IMR-90 (cell line): ENCODE results near the gene NSUN7. TPM values are rescaled to one million over a fixed set of nuclear protein-coding genes. Genes with fewer than 3 reads are reported as not detected.

ENCODE experiments used
- ATAC-seq: fragments of 200-7000 bp; cut with Tn5 transposase; 2 replicates; pipeline ENCODE4 v1.9.1; 2020; ENCODE audit warnings: low read depth, mild to moderate bottlenecking, moderate library complexity
- BruUV-seq: library from RNA; stranded (reverse); fragments of 400-500 nt; replicated peaks from 2 replicates; lab custom pipeline; 2021; lab: Mats Ljungman, UMichigan
- CTCF ChIA-PET: fragments of 300-600 bp; formaldehyde crosslinking; extraction: SDS; loops from one replicate; lab custom pipeline; 2021; ENCODE audit warnings: antibody characterized with exemption; lab: Yijun Ruan, JAX
- POLR2A ChIA-PET: fragments of 300-600 bp; sonication (Branson Sonifier 250); formaldehyde crosslinking; loops from one replicate; lab custom pipeline; 2022; ENCODE audit warnings: antibody characterized with exemption; ENCODE audit not compliant: unreplicated experiment; lab: Charles Lee
- DNase-seq: peaks from one replicate; pipeline ENCODE4 v3.0.0; 2013
- H2AFZ ChIP-seq: replicated peaks from 2 replicates; pipeline ENCODE3; 2013; ENCODE audit warnings: low read length, mild to moderate bottlenecking; ENCODE audit not compliant: poor library complexity
- H2AK5ac ChIP-seq: 2 replicates; pipeline ENCODE4 v1.6.1; 2013; ENCODE audit warnings: low read depth, low read length, inconsistent platforms
- H2AK9ac ChIP-seq: replicated peaks from 2 replicates; pipeline ENCODE3; 2013; ENCODE audit warnings: mild to moderate bottlenecking, low read depth, low read length, moderate library complexity; ENCODE audit not compliant: poor library complexity
- H2BK120ac ChIP-seq: 2 replicates; pipeline ENCODE4 v1.6.1; 2013; ENCODE audit warnings: low read depth, low read length, inconsistent platforms
- H2BK15ac ChIP-seq: 3 replicates; pipeline ENCODE4 v1.6.1; 2013; ENCODE audit warnings: low read depth, low read length, inconsistent platforms
- H2BK20ac ChIP-seq: 2 replicates; pipeline ENCODE4 v1.6.1; 2013; ENCODE audit warnings: low read depth, mild to moderate bottlenecking, inconsistent platforms, low read length, moderate library complexity
- H2BK5ac ChIP-seq: 2 replicates; pipeline ENCODE4 v1.6.1; 2013; ENCODE audit warnings: mild to moderate bottlenecking, low read depth, low read length, inconsistent platforms; ENCODE audit not compliant: poor library complexity, severe bottlenecking
- H3K14ac ChIP-seq: replicated peaks from 2 replicates; pipeline ENCODE4 v1.6.1; 2013; ENCODE audit warnings: low read depth, low read length, inconsistent platforms
- H3K18ac ChIP-seq: 2 replicates; pipeline ENCODE4 v1.6.1; 2013; ENCODE audit warnings: low read depth, low read length, control low read depth
- H3K23ac ChIP-seq: 2 replicates; pipeline ENCODE4 v1.6.1; 2013; ENCODE audit warnings: low read depth, low read length, inconsistent platforms
- H3K27ac ChIP-seq: 2 replicates; pipeline ENCODE4 v1.5.1; 2013; ENCODE audit warnings: mild to moderate bottlenecking, control low read depth, low read length; ENCODE audit not compliant: insufficient read depth
- H3K27me3 ChIP-seq: 2 replicates; pipeline ENCODE4 v1.6.1; 2013; ENCODE audit warnings: low read length; ENCODE audit not compliant: control insufficient read depth, insufficient read depth
- H3K36me3 ChIP-seq: 2 replicates; pipeline ENCODE4 v1.6.1; 2013; ENCODE audit warnings: low read length, mixed read lengths; ENCODE audit not compliant: control insufficient read depth, insufficient read depth
- H3K4ac ChIP-seq: 2 replicates; pipeline ENCODE4 v1.6.1; 2013; ENCODE audit warnings: low read depth, low read length, inconsistent platforms
- H3K4me1 ChIP-seq: 2 replicates; pipeline ENCODE4 v1.6.1; 2013; ENCODE audit warnings: low read length, mixed read lengths; ENCODE audit not compliant: control insufficient read depth, insufficient read depth
- H3K4me2 ChIP-seq: 2 replicates; pipeline ENCODE4 v1.6.1; 2013; ENCODE audit warnings: low read depth, mild to moderate bottlenecking, control low read depth, low read length, moderate library complexity
- H3K4me3 ChIP-seq: 2 replicates; pipeline ENCODE4 v1.5.1; 2013; ENCODE audit warnings: low read depth, mild to moderate bottlenecking, control low read depth, low read length, moderate library complexity; ENCODE audit not compliant: insufficient read depth
- H3K56ac ChIP-seq: 2 replicates; pipeline ENCODE4 v1.6.1; 2013; ENCODE audit warnings: low read length, inconsistent platforms; ENCODE audit not compliant: insufficient read depth; ENCODE audit errors: extremely low read depth
- H3K79me1 ChIP-seq, 2 experiments: 2 replicates each; pipeline ENCODE4 v1.6.1; 2013; ENCODE audit warnings: low read length in 2 of 2, inconsistent platforms in 1 of 2, low read depth in 1 of 2
- H3K9ac ChIP-seq: 2 replicates; pipeline ENCODE4 v1.6.1; 2013; ENCODE audit warnings: low read depth, low read length, control low read depth
- H3K9me1 ChIP-seq: 2 replicates; pipeline ENCODE4 v1.6.1; 2013; ENCODE audit warnings: low read length, inconsistent platforms; ENCODE audit not compliant: insufficient read depth
- H3K9me3 ChIP-seq: 2 replicates; pipeline ENCODE4 v1.6.1; 2013; ENCODE audit warnings: low read length; ENCODE audit not compliant: control insufficient read depth, insufficient read depth
- H4K20me1 ChIP-seq: 2 replicates; pipeline ENCODE4 v1.6.1; 2013; ENCODE audit warnings: low read length, inconsistent platforms; ENCODE audit not compliant: insufficient read depth
- H4K5ac ChIP-seq: 2 replicates; pipeline ENCODE4 v1.6.1; 2013; ENCODE audit warnings: mild to moderate bottlenecking, low read depth, low read length, control low read depth
- H4K8ac ChIP-seq, 2 experiments: 2 replicates each; pipeline ENCODE4 v1.6.1; 2013; ENCODE audit warnings: low read depth in 2 of 2, low read length in 2 of 2, control low read depth in 1 of 2, inconsistent platforms in 1 of 2
- H4K91ac ChIP-seq: 2 replicates; pipeline ENCODE4 v1.6.1; 2013; ENCODE audit warnings: low read depth, low read length, inconsistent platforms; ENCODE audit not compliant: insufficient read depth
- BHLHE40 ChIP-seq: fragments of 150-350 bp; IDR thresholded peaks from 2 replicates; pipeline ENCODE4 v1.6.1; 2016; ENCODE audit warnings: mild to moderate bottlenecking, low read depth, low read length
- CEBPB ChIP-seq: IDR thresholded peaks from 2 replicates; pipeline ENCODE4 v1.6.1; 2012; ENCODE audit warnings: low read depth, low read length, improper control_type of control experiment
- FOS ChIP-seq: fragments of 150-350 bp; IDR thresholded peaks from 2 replicates; pipeline ENCODE4 v1.6.1; 2016; ENCODE audit warnings: low read depth, low read length
- MXI1 ChIP-seq: IDR thresholded peaks from 2 replicates; pipeline ENCODE4 v1.6.1; 2012; ENCODE audit warnings: low read depth, mild to moderate bottlenecking, low read length, moderate library complexity, borderline replicate concordance
- NFE2L2 ChIP-seq: fragments of 150-350 bp; IDR thresholded peaks from 2 replicates; pipeline ENCODE4 v1.6.1; 2016; ENCODE audit warnings: low read depth, mild to moderate bottlenecking, low read length
- POLR2A ChIP-seq: IDR thresholded peaks from 2 replicates; pipeline ENCODE4 v1.6.1; 2012; ENCODE audit warnings: mild to moderate bottlenecking, low read depth, low read length
- RAD21 ChIP-seq: IDR thresholded peaks from 2 replicates; pipeline ENCODE4 v1.6.1; 2012; ENCODE audit warnings: low read length, improper control_type of control experiment
- RCOR1 ChIP-seq: IDR thresholded peaks from 2 replicates; pipeline ENCODE4 v1.6.1; 2012; ENCODE audit warnings: mild to moderate bottlenecking, low read length, improper control_type of control experiment; ENCODE audit not compliant: insufficient replicate concordance
- WGBS, 2 experiments: methylation state at CpG; one replicate each; pipeline versions ENCODE4 v1.1.5 to v1.1.7; 2013; ENCODE audit warnings: missing lambda C conversion rate in 2 of 2; ENCODE audit not compliant: insufficient read length in 1 of 2; ENCODE audit errors: extremely low coverage in 2 of 2; 5-methylcytosine and 5-hydroxymethylcytosine counted together
- dilution Hi-C: fragments of 300-500 bp; cut with HindIII; formaldehyde crosslinking; loops from one replicate; pipeline ENCODE4 v1.14.3; 2018; ENCODE audit warnings: low sequenced_read_pairs; ENCODE audit not compliant: unreplicated experiment
- in situ Hi-C: fragments of 300-500 bp; cut with MboI; formaldehyde crosslinking; loops from 3 replicates; pipeline ENCODE4 v1.14.3; 2019; ENCODE audit warnings: low sequenced_read_pairs, inconsistent platforms, mixed read lengths
- intact Hi-C: fragments of 100-400 bp; cut with micrococcal nuclease; formaldehyde crosslinking; loops from 2 replicates; pipeline ENCODE4 v1.10.0; 2022
- polyA plus RNA-seq, 3 experiments: library from polyadenylated mRNA; depleted of rRNA; stranded (reverse); fragments of >200 nt; gene quantifications; 2 replicates each; pipeline ENCODE4 v1.2.3, GENCODE V29; 2012; ENCODE audit warnings: low replicate concordance in 1 of 3
- total RNA-seq: library from RNA; depleted of rRNA; stranded (reverse); fragments of >200 nt; gene quantifications from 2 replicates; pipeline ENCODE4 v1.2.3, GENCODE V29; 2012
- TF ChIP-seq, protein P1 (sequence below): fragments of 150-350 bp; IDR thresholded peaks from 2 replicates; pipeline ENCODE4 v1.6.1; 2017; ENCODE audit warnings: mild to moderate bottlenecking, antibody characterized with exemption, low read length, low read depth
- TF ChIP-seq, protein P2 (sequence below): conservative IDR thresholded peaks from 2 replicates; pipeline ENCODE4 v1.5.1; 2012; ENCODE audit warnings: mild to moderate bottlenecking, low read depth, low read length, improper control_type of control experiment

NSUN7 gene
- total and polyA plus RNA-seq, 2 of the 4 experiments (the other 2 are of a cell fraction): not detected

DNA sequence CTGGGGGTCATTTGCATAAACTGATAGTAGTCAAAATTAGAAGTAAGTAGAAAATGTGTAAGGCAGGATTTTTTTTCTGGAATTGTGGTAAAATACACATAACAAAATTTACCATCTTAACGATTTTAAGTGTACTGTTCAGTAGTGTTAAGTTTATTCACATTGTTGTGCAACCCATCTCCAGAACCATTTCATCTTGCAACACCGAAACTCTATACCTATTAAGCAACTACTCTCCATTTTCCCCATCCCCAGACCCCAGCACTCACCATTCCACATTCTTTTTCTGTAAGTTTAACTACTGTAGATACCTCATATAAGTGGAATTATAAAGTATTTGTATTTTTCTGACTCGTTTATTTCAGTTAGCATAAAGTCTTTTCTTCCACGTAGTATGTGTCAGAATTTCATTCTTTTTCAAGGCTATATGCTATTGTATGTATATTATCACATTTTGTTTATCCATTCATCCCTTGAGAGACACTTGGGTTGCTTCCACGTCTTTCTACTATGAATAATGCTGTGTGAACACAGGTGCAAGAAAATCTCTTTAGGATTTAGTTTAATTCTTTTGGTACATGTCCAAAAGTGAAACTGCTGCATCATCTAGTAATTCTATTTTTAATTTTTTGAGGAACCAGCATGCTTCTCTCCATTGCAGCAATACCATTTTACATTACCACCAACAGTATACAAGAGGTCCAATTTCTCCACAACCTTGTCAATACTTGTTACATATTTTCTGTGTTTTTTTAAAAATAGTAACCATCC is 39.1 kb upstream of the NSUN7 start:
- ChIA-PET CTCF (no interaction called here), POLR2A (no interaction called here)
- Histone ChIP-seq H3K23ac (no peak overlapping the region), H3K79me1 (no peaks in the 10 kb centered on the region), H3K56ac (no peak overlapping the region), H3K9me3 (no peaks in the 10 kb centered on the region), H4K8ac (no peak overlapping the region), H2BK15ac (no peak overlapping the region), H3K27ac (no peak overlapping the region), H3K27me3 (no peaks in the 10 kb centered on the region; the same call in 1 of the 2 replicates), H4K20me1 (no peaks in the 10 kb centered on the region), H3K36me3 (no peaks in the 10 kb centered on the region), H4K5ac (no peak overlapping the region), H2AFZ (no peak overlapping the region), H2AK5ac (no peak overlapping the region), H3K9ac (no peak overlapping the region), H2BK120ac (no peak overlapping the region), H2BK20ac (no peak overlapping the region), H3K4ac (no peak overlapping the region), H3K4me2 (no peak overlapping the region), H3K4me1 (no peaks in the 10 kb centered on the region), H2AK9ac (no peak overlapping the region), H3K9me1 (no peaks in the 10 kb centered on the region), H3K14ac (no peak overlapping the region), H3K4me3 (no peak overlapping the region), H4K91ac (no peak overlapping the region), H2BK5ac (no peak overlapping the region), H3K18ac (no peak overlapping the region)
- no CpG with 5 or more reads among the region's 5 CpGs for whole genome bisulfite sequencing, 2 experiments
- intact Hi-C loops (no loop called here), dilution Hi-C loops (no loop called here), in situ Hi-C loops (loop anchor here (25.0 kb wide), 1 partner anchor 102 kb away; no protein-coding TSS in a partner anchor)
- peak; percentile 37 for DNase-seq
- BruUV-seq: no TSS peak
- peak; percentile 37; the same call in 1 of the 2 replicates for ATAC-seq
- TF ChIP-seq POLR2A (no peak), FOS (no peak), CEBPB (peak; percentile 53), BHLHE40 (no peak), RAD21 (no peak), MXI1 (no peak), NFE2L2 (peak; percentile 16; the same call in 1 of the 2 replicates), RCOR1 (no peak)
- TF ChIP-seq, protein P1, sequence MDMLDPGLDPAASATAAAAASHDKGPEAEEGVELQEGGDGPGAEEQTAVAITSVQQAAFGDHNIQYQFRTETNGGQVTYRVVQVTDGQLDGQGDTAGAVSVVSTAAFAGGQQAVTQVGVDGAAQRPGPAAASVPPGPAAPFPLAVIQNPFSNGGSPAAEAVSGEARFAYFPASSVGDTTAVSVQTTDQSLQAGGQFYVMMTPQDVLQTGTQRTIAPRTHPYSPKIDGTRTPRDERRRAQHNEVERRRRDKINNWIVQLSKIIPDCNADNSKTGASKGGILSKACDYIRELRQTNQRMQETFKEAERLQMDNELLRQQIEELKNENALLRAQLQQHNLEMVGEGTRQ: no peak
- TF ChIP-seq, protein P2, sequence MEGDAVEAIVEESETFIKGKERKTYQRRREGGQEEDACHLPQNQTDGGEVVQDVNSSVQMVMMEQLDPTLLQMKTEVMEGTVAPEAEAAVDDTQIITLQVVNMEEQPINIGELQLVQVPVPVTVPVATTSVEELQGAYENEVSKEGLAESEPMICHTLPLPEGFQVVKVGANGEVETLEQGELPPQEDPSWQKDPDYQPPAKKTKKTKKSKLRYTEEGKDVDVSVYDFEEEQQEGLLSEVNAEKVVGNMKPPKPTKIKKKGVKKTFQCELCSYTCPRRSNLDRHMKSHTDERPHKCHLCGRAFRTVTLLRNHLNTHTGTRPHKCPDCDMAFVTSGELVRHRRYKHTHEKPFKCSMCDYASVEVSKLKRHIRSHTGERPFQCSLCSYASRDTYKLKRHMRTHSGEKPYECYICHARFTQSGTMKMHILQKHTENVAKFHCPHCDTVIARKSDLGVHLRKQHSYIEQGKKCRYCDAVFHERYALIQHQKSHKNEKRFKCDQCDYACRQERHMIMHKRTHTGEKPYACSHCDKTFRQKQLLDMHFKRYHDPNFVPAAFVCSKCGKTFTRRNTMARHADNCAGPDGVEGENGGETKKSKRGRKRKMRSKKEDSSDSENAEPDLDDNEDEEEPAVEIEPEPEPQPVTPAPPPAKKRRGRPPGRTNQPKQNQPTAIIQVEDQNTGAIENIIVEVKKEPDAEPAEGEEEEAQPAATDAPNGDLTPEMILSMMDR: no peak
